Measurements from ENCODE around the gene LPIN1.

GRCh38 chr2:11828933-11829323 is 82.5 kb downstream of the LPIN1 start:
- TF ChIP-seq POLR2A (IDR thresholded peaks at IDR 0.05; ENCODE audit: low read length): no peak
- TF ChIP-seq GATA1 (IDR thresholded peaks at IDR 0.05; ENCODE audit: low read depth, low read length): no peak
